Glutamatergic neuron (in vitro differentiated cells): ENCODE results near the gene IL22RA2. TPM values are rescaled to one million over a fixed set of nuclear protein-coding genes. Genes with fewer than 3 reads are reported as not detected.

Source experiments
- DNase-seq: peaks from one replicate; pipeline ENCODE4 v3.0.0; 2022
- H3K27ac Mint-ChIP-seq: one replicate; pipeline ENCODE4 v1.8.0; 2020; ENCODE audit warnings: mild to moderate bottlenecking, mixed read lengths, inconsistent platforms; ENCODE audit not compliant: unreplicated experiment
- H3K27me3 Mint-ChIP-seq: one replicate; pipeline ENCODE4 v1.8.0; 2020; ENCODE audit warnings: mild to moderate bottlenecking, moderate library complexity, mixed read lengths, inconsistent platforms; ENCODE audit not compliant: unreplicated experiment
- H3K36me3 Mint-ChIP-seq: one replicate; pipeline ENCODE4 v1.8.0; 2020; ENCODE audit warnings: mild to moderate bottlenecking, mixed read lengths, inconsistent platforms; ENCODE audit not compliant: unreplicated experiment
- H3K4me1 Mint-ChIP-seq: one replicate; pipeline ENCODE4 v1.8.0; 2020; ENCODE audit warnings: mild to moderate bottlenecking, low read depth, mixed read lengths, inconsistent platforms; ENCODE audit not compliant: unreplicated experiment
- H3K4me3 Mint-ChIP-seq: one replicate; pipeline ENCODE4 v1.8.0; 2020; ENCODE audit warnings: mild to moderate bottlenecking, mixed read lengths, inconsistent platforms; ENCODE audit not compliant: unreplicated experiment
- H3K9me3 Mint-ChIP-seq: one replicate; pipeline ENCODE4 v1.8.0; 2020; ENCODE audit warnings: mild to moderate bottlenecking, moderate library complexity, mixed read lengths, inconsistent platforms; ENCODE audit not compliant: unreplicated experiment
- CTCF ChIP-seq: fragments of 200-600 bp; sonication (generic); IDR thresholded peaks from one replicate; pipeline ENCODE4 v1.5.0; 2021; ENCODE audit not compliant: partially characterized antibody, unreplicated experiment
- total RNA-seq: library from RNA; stranded (reverse); fragmentation: NEBNext Ultra II Directional; extraction: Animal tissue kit (Norgen Biotek cat#: 25700); gene quantifications from one replicate; pipeline ENCODE4 v1.2.1, GENCODE V29; 2021; ENCODE audit not compliant: unreplicated experiment

The IL22RA2 gene
- total RNA-seq, 1 donor from 2014 or later = not detected

DNA sequence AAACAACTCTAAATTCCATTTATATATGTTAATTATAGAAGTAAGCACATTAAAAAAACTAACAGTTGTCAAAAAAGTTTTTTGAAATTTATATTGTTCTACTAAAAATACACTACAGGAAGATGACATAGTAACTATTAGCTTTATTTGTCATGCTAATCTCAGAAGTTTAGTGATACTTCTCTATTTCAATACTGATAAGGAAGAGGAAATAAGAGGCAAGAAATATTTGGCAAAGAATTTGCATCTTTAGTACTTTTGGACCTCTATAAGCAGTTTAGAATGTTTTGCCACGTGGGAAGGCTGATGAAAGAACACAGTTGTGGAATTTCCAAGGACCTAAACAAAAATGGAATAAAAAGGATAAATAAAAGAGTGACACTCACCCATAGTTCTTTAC lies 33.1 kb upstream of the IL22RA2 start:
- no peak for DNase-seq
- Mint-ChIP-seq H3K4me3 (no peak overlapping the region), H3K27me3 (peaks cover 4% of the 10 kb centered on the region), H3K36me3 (peaks cover 18% of the 10 kb centered on the region), H3K27ac (no peak overlapping the region), H3K4me1 (no peaks in the 10 kb centered on the region), H3K9me3 (peaks cover 9% of the 10 kb centered on the region)
- TF ChIP-seq CTCF = no peak

- no peak for DNase-seq
- peaks cover 3% of the 10 kb centered on the region for H3K9me3 Mint-ChIP-seq
- no peak for TF ChIP-seq CTCF
- no peak overlapping the region for H3K4me3 Mint-ChIP-seq
- no peak overlapping the region for H3K27ac Mint-ChIP-seq
- peaks cover 16% of the 10 kb centered on the region for H3K36me3 Mint-ChIP-seq
- H3K4me1 Mint-ChIP-seq = no peaks in the 10 kb centered on the region
- peaks cover 4% of the 10 kb centered on the region for H3K27me3 Mint-ChIP-seq
Measured at GRCh38 chr6:137203256-137203655, 29.8 kb upstream of the IL22RA2 start.

GRCh38 chr6:137202078-137202477 lies 28.6 kb upstream of the IL22RA2 start:
- no peak overlapping the region for H3K4me3 Mint-ChIP-seq
- no peaks in the 10 kb centered on the region for H3K4me1 Mint-ChIP-seq
- no peak for DNase-seq
- TF ChIP-seq CTCF = no peak
- no peaks in the 10 kb centered on the region for H3K27me3 Mint-ChIP-seq
- no peaks in the 10 kb centered on the region for H3K9me3 Mint-ChIP-seq
- H3K36me3 Mint-ChIP-seq = peaks cover 13% of the 10 kb centered on the region
- H3K27ac Mint-ChIP-seq = no peak overlapping the region

DNA sequence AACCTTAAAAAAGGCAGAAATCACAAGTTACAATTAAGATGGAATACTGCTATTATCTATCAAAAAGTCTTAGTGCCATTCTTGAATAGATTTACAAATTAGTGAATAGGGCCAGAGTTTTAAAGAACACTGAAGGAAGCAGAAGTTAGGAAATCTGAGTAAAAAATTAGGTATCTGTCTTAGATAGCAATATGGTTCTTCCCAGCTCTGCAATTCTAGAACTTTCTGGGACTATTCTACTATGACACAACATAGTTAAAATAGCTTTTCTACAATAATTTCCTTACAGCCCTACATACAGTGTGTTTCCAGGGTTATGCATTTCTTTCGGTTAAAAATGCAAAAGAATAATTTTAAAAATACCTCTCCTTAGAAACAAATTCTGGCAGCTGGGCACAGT lies 27.6 kb upstream of the IL22RA2 start:
- H3K9me3 Mint-ChIP-seq = no peaks in the 10 kb centered on the region
- peaks cover 13% of the 10 kb centered on the region for H3K36me3 Mint-ChIP-seq
- H3K4me3 Mint-ChIP-seq = no peak overlapping the region
- TF ChIP-seq CTCF = no peak
- H3K4me1 Mint-ChIP-seq = no peaks in the 10 kb centered on the region
- H3K27me3 Mint-ChIP-seq = no peaks in the 10 kb centered on the region
- H3K27ac Mint-ChIP-seq = no peak overlapping the region
- DNase-seq = no peak

GRCh38 chr6:137200288-137200687 lies 26.8 kb upstream of the IL22RA2 start:
- Mint-ChIP-seq H3K4me1 (no peaks in the 10 kb centered on the region), H3K9me3 (no peaks in the 10 kb centered on the region), H3K27ac (no peak overlapping the region), H3K4me3 (no peak overlapping the region), H3K36me3 (peaks cover 13% of the 10 kb centered on the region), H3K27me3 (no peaks in the 10 kb centered on the region)
- TF ChIP-seq CTCF = no peak
- DNase-seq = no peak
